Stimulated activated naive CD4-positive, alpha-beta T cell treated with Interleukin-2 at 50 U/mL for 16 hours (primary cell): ENCODE results near the gene GALNT15.

Source experiments
- DNase-seq: peaks from one replicate; lab custom pipeline; 2025; lab: John Stamatoyannopoulos, UW

GALNT15 gene

GRCh38 chr3:16229681-16230080 lies 55.2 kb downstream of the GALNT15 start:
- no peak for DNase-seq

GRCh38 chr3:16231983-16232382 lies 57.5 kb downstream of the GALNT15 start:
- DNase-seq: no peak

- DNase-seq: no peak
Measured at GRCh38 chr3:16233806-16234205, 59.3 kb downstream of the GALNT15 start.

GRCh38 chr3:16234281-16234680 lies 59.8 kb downstream of the GALNT15 start:
- DNase-seq: no peak

- DNase-seq: no peak
Measured at GRCh38 chr3:16236030-16236639, 61.7 kb downstream of the GALNT15 start.

- no peak for DNase-seq
Measured at GRCh38 chr3:16236856-16237393, 62.4 kb downstream of the GALNT15 start.

GRCh38 chr3:16239086-16239770 lies 64.7 kb downstream of the GALNT15 start:
- no peak for DNase-seq

GRCh38 chr3:16239780-16240179 lies 65.3 kb downstream of the GALNT15 start:
- DNase-seq: no peak

GRCh38 chr3:16240229-16241023 lies 65.9 kb downstream of the GALNT15 start:
- DNase-seq: no peak

- no peak for DNase-seq
Measured at GRCh38 chr3:16241225-16241624, 66.7 kb downstream of the GALNT15 start.

GRCh38 chr3:16242177-16242576 lies 67.7 kb downstream of the GALNT15 start:
- no peak for DNase-seq

- no peak for DNase-seq
Measured at GRCh38 chr3:16243706-16244490, 69.4 kb downstream of the GALNT15 start.

- DNase-seq: no peak
Measured at GRCh38 chr3:16245609-16246008, 71.1 kb downstream of the GALNT15 start.

GRCh38 chr3:16247282-16248061 lies 73.0 kb downstream of the GALNT15 start:
- DNase-seq: peak; percentile 69

GRCh38 chr3:16248556-16248955 lies 74.1 kb downstream of the GALNT15 start:
- no peak for DNase-seq

GRCh38 chr3:16249336-16249735 lies 74.9 kb downstream of the GALNT15 start:
- no peak for DNase-seq

GRCh38 chr3:16249886-16250285 lies 75.4 kb downstream of the GALNT15 start:
- no peak for DNase-seq

- no peak for DNase-seq
Measured at GRCh38 chr3:16251316-16252085, 77.0 kb downstream of the GALNT15 start.

- DNase-seq: no peak
Measured at GRCh38 chr3:16252243-16252978, 77.9 kb downstream of the GALNT15 start.

GRCh38 chr3:16252988-16253387 lies 78.5 kb downstream of the GALNT15 start:
- no peak for DNase-seq
